Effector memory CD4-positive, alpha-beta T cell (primary cell): Measurements from ENCODE around the gene PLIN1.
"Not testable (repeated sequence)": the region's sequence is repeated elsewhere in the genome, so short reads cannot be mapped to it uniquely, and the experiment has no call there.

Experiments used
- DNase-seq, 3 donors: peaks; one replicate each; pipeline ENCODE4 v3.0.0-alpha.2; 2020
- H3K27ac ChIP-seq: 2 replicates; pipeline ENCODE4 v1.7.0; 2013; ENCODE audit warnings: mild to moderate bottlenecking, low read length, moderate library complexity; ENCODE audit not compliant: insufficient read depth, poor library complexity, severe bottlenecking
- H3K27me3 ChIP-seq: replicated peaks from 2 replicates; pipeline ENCODE4 v1.7.0; 2013; ENCODE audit warnings: mild to moderate bottlenecking, low read length; ENCODE audit not compliant: insufficient read depth, control insufficient read depth, poor library complexity, severe bottlenecking
- H3K36me3 ChIP-seq: 2 replicates; pipeline ENCODE4 v1.7.0; 2013; ENCODE audit warnings: mild to moderate bottlenecking, low read length, moderate library complexity; ENCODE audit not compliant: control insufficient read depth, insufficient read depth
- H3K4me1 ChIP-seq: 2 replicates; pipeline ENCODE4 v1.7.0; 2013; ENCODE audit warnings: low read length, mild to moderate bottlenecking; ENCODE audit not compliant: control insufficient read depth, insufficient read depth, poor library complexity, severe bottlenecking
- H3K4me3 ChIP-seq: 2 replicates; pipeline ENCODE4 v1.7.0; 2013; ENCODE audit warnings: low read length, low read depth, mild to moderate bottlenecking; ENCODE audit not compliant: insufficient read depth, poor library complexity, severe bottlenecking
- H3K9me3 ChIP-seq: 2 replicates; pipeline ENCODE4 v1.7.0; 2013; ENCODE audit warnings: mild to moderate bottlenecking, low read length, moderate library complexity; ENCODE audit not compliant: control insufficient read depth

PLIN1 gene

DNA sequence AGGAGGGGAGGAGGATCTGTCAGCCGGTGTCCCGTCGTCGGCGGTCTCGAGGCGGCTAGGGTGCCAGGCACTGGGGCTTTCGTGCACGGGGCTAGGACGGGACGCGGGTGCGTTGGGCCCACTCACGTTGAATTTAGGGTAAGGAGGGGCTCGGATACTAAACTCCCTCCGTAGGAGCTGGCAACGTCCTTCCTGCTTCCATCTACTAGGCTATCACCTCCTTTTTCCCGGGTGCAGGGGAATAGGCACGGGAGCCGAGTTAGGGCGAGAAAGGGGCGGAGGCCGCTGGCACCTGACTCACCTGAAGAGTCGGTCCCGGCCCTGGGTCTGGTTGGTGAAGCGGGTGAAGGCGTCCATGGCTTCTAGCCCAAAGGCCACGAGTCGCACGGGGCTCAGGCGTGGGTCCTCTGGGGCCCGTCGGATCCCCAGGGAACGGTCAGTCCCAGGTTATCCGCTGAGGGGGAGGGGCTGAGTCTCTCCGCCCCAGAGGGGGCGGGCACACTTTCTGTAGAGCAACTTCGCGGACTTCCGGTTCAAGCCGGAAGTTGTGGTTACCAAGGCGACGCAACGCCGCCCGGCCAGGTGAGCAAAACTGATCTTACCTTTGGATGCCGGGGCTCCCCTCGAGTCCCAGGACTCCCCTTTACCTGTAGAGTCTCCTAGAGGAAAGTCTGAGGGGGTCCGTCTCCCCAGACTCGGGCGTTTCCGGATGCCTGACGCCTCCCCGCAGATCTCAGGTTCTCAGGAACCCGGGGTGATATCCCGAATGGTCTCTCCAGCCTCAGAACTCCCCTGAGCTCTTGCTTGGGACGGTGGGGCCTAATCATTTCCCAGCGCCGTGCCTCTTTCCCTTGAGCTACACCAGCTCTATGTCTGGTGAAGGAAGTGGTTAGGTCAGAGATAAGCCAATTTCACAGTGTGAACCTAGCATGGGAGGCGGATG lies 11.4 kb upstream of the PLIN1 start, which contains the start of the genes PEX11A and WDR93:
Gene PEX11A, minus strand, starts transcription at position 479 of the 943 bp plus-strand sequence. Its CDS starts 122 bp downstream, at position 357.
Gene WDR93, plus strand, starts transcription at position 536 of the 943 bp plus-strand sequence. CDS start 10,936 bp downstream, outside the sequence.
- Histone ChIP-seq H3K4me1 (no peaks in the 10 kb centered on the region), H3K27me3 (no peaks in the 10 kb centered on the region), H3K9me3 (no peaks in the 10 kb centered on the region), H3K27ac (peak within 1 kb of the TSS; percentile 30), H3K4me3 (peak within 1 kb of the TSS; percentile 91), H3K36me3 (peaks cover 3% of the 10 kb centered on the region)
- peak; percentile 41 to 66 (median 48) for DNase-seq

DNA sequence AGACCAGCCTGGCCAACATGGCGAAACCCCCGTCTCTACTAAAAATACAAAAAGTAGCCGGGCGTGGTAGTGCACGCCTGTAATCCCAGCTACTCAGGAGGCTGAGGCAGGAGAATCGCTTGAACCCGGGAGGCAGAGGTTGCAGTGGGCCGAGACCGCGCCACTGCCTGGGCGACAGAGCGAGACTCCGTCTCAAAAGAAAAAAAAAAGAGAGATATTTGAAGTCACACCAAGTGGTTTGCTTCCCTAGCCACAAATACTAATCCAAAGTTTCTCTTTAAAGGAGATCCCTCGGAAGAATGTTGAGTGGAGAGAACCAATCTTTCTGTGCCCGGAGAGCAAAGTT lies 10.7 kb upstream of the PLIN1 start:
- H3K4me1 ChIP-seq, DNase-seq, H3K36me3 ChIP-seq, H3K9me3 ChIP-seq, H3K27ac ChIP-seq, H3K27me3 ChIP-seq: not testable (repeated sequence)
- peak overlapping the region; percentile 91 for H3K4me3 ChIP-seq

GRCh38 chr15:89686522-89686921 lies 7.4 kb upstream of the PLIN1 start:
- no peak for DNase-seq
- Histone ChIP-seq H3K27ac (no peak overlapping the region), H3K4me3 (no peak overlapping the region), H3K9me3 (no peaks in the 10 kb centered on the region), H3K36me3 (peaks cover 3% of the 10 kb centered on the region), H3K4me1 (no peaks in the 10 kb centered on the region), H3K27me3 (no peaks in the 10 kb centered on the region)

GRCh38 chr15:89685995-89686394 lies 6.8 kb upstream of the PLIN1 start:
- no peak overlapping the region for H3K4me3 ChIP-seq
- no peak for DNase-seq
- no peaks in the 10 kb centered on the region for H3K9me3 ChIP-seq
- no peaks in the 10 kb centered on the region for H3K27me3 ChIP-seq
- peaks cover 3% of the 10 kb centered on the region for H3K36me3 ChIP-seq
- H3K4me1 ChIP-seq = no peaks in the 10 kb centered on the region
- H3K27ac ChIP-seq = no peak overlapping the region

DNA sequence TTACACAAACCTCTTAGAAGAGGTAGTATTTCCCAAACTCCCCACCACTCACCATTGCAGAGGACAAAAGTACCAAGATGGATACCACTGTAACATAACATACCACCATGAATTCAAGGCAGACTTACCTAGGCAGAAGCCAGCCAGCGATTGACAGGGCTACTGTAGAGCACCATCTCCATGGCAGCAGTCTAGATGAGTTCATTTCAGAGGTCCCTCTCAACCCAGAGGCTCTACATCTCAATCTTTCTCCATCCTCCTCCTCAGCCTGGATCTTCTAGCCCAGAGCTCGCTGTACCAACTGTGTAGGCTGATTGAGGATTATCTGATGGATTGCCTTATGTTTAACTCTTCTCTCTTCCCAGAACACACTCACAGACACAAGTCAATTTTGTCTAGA lies 2.0 kb upstream of the PLIN1 start:
- Histone ChIP-seq H3K36me3 (peaks cover 3% of the 10 kb centered on the region), H3K4me3 (no peak overlapping the region), H3K27me3 (no peaks in the 10 kb centered on the region), H3K9me3 (no peaks in the 10 kb centered on the region), H3K27ac (no peak overlapping the region), H3K4me1 (no peaks in the 10 kb centered on the region)
- no peak for DNase-seq

DNA sequence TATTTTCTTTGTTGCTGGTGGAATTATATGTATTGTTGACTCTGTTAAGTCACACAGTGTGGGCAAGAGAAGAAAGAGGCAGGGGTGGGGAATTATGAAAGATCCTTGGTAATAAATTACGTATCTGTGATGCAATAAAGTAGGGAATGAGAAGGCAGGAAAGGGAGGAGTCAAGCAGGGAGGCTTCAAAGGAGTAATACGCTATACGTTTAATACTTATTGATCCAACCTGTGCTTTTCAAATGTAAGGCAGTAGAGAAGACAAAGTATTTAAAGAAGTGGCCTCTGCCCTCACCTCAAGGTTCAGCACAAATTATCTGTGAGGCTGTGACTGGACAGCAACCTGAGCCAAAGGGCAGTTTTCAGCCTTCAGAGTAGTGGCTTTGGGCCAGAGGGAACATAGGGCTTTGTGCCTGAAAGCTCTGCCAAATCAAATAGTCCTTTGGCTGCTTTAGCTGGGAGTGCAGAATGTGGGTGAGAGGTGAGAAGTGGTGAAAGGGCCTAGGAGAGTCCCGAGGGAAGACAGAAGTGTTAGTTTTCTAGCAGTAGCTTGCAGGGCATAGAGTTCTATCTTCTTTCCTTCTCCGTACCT lies 1.2 kb upstream of the PLIN1 start:
- no peaks in the 10 kb centered on the region for H3K36me3 ChIP-seq
- no peak overlapping the region for H3K27ac ChIP-seq
- no peaks in the 10 kb centered on the region for H3K9me3 ChIP-seq
- DNase-seq = no peak
- H3K4me3 ChIP-seq = no peak overlapping the region
- H3K4me1 ChIP-seq = no peaks in the 10 kb centered on the region
- no peaks in the 10 kb centered on the region for H3K27me3 ChIP-seq

- Histone ChIP-seq H3K27me3 (no peaks in the 10 kb centered on the region), H3K9me3 (no peaks in the 10 kb centered on the region), H3K36me3 (no peaks in the 10 kb centered on the region), H3K27ac (no peak overlapping the region), H3K4me1 (no peaks in the 10 kb centered on the region), H3K4me3 (no peak overlapping the region)
- DNase-seq = no peak
These were observed 1.8 kb downstream of the PLIN1 start for GRCh38 chr15:89677381-89677780.

GRCh38 chr15:89675606-89676005 lies 3.6 kb downstream of the PLIN1 start:
- no peak overlapping the region for H3K27ac ChIP-seq
- no peaks in the 10 kb centered on the region for H3K4me1 ChIP-seq
- H3K4me3 ChIP-seq = no peak overlapping the region
- no peaks in the 10 kb centered on the region for H3K9me3 ChIP-seq
- H3K27me3 ChIP-seq = no peaks in the 10 kb centered on the region
- no peak for DNase-seq
- H3K36me3 ChIP-seq = no peaks in the 10 kb centered on the region

- H3K4me1 ChIP-seq = no peaks in the 10 kb centered on the region
- H3K27ac ChIP-seq = no peak overlapping the region
- no peaks in the 10 kb centered on the region for H3K27me3 ChIP-seq
- DNase-seq = no peak
- no peaks in the 10 kb centered on the region for H3K36me3 ChIP-seq
- no peak overlapping the region for H3K4me3 ChIP-seq
- no peaks in the 10 kb centered on the region for H3K9me3 ChIP-seq
These were observed 4.6 kb downstream of the PLIN1 start for GRCh38 chr15:89674526-89674925.

GRCh38 chr15:89673165-89673512 lies 6.0 kb downstream of the PLIN1 start:
- Histone ChIP-seq H3K4me3 (no peak overlapping the region), H3K27ac (no peak overlapping the region)
- DNase-seq = no peak

More at GRCh38 chr15:89673165-89673512, 6.0 kb downstream of the PLIN1 start:
- Histone ChIP-seq H3K4me1 (no peaks in the 10 kb centered on the region), H3K27me3 (no peaks in the 10 kb centered on the region), H3K9me3 (no peaks in the 10 kb centered on the region), H3K36me3 (no peaks in the 10 kb centered on the region)
